Liver (tissue), 9 donors: ENCODE data around the gene COL23A1. TPM values are rescaled to one million over a fixed set of nuclear protein-coding genes. Genes with fewer than 3 reads are reported as not detected.

Source experiments
- DNase-seq: peaks from one replicate; pipeline ENCODE4 v3.0.0-alpha.2; 2017; ENCODE audit warnings: low spot score
- H3K27ac ChIP-seq, 2 donors: one replicate each; pipeline ENCODE4 v1.7.0; 2013; ENCODE audit warnings: inconsistent platforms in 2 of 2, low read length in 2 of 2, control low read depth in 1 of 2, low read depth in 1 of 2, mild to moderate bottlenecking in 1 of 2
- H3K27me3 ChIP-seq, 4 donors: one replicate each; pipeline versions ENCODE4 v1.6.1 to v1.7.0; 2013; ENCODE audit warnings: low read length in 3 of 4, inconsistent platforms in 1 of 4, mild to moderate bottlenecking in 1 of 4, moderate library complexity in 1 of 4; ENCODE audit not compliant: control insufficient read depth in 4 of 4, insufficient read depth in 4 of 4
- H3K36me3 ChIP-seq, 4 donors: one replicate each; pipeline versions ENCODE4 v1.6.1 to v1.7.0; 2013; ENCODE audit warnings: low read length in 3 of 4, mild to moderate bottlenecking in 3 of 4, low read depth in 1 of 4, moderate library complexity in 1 of 4; ENCODE audit not compliant: control insufficient read depth in 4 of 4, insufficient read depth in 3 of 4
- H3K4me1 ChIP-seq, 4 donors: one replicate each; pipeline versions ENCODE4 v1.6.1 to v1.7.0; 2013; ENCODE audit warnings: low read length in 3 of 4, mild to moderate bottlenecking in 3 of 4, moderate library complexity in 1 of 4; ENCODE audit not compliant: control insufficient read depth in 4 of 4, insufficient read depth in 4 of 4
- H3K4me3 ChIP-seq, 3 donors: one replicate each; pipeline versions ENCODE4 v1.6.1 to v1.7.0; 2013; ENCODE audit warnings: low read length in 3 of 3, control low read depth in 1 of 3, low read depth in 1 of 3, mild to moderate bottlenecking in 1 of 3
- H3K9ac ChIP-seq, 2 donors: one replicate each; pipeline ENCODE4 v1.7.0; 2013; ENCODE audit warnings: low read length in 2 of 2, mild to moderate bottlenecking in 2 of 2, moderate library complexity in 2 of 2, control low read depth in 1 of 2, low read depth in 1 of 2
- H3K9me3 ChIP-seq, 4 donors: one replicate each; pipeline versions ENCODE4 v1.6.1 to v1.7.0; 2013; ENCODE audit warnings: low read length in 3 of 4; ENCODE audit not compliant: control insufficient read depth in 4 of 4
- GABPA ChIP-seq, 2 donors: IDR thresholded peaks in 1 of 2; conservative IDR thresholded peaks in 1 of 2; 2 replicates each; pipeline ENCODE4 v1.6.1; 2016; ENCODE audit warnings: antibody characterized with exemption in 2 of 2, mild to moderate bottlenecking in 1 of 2, moderate library complexity in 1 of 2
- HNF4G ChIP-seq: IDR thresholded peaks from 2 replicates; pipeline ENCODE4 v1.6.1; 2016; ENCODE audit warnings: antibody characterized with exemption
- MAX ChIP-seq: IDR thresholded peaks from 2 replicates; pipeline ENCODE4 v1.6.1; 2016; ENCODE audit warnings: antibody characterized with exemption
- NR2F2 ChIP-seq: IDR thresholded peaks from 2 replicates; pipeline ENCODE4 v1.6.1; 2016; ENCODE audit warnings: antibody characterized with exemption
- RAD21 ChIP-seq, 2 donors: IDR thresholded peaks; 2 replicates each; pipeline ENCODE4 v1.6.1; 2016; ENCODE audit warnings: antibody characterized with exemption in 2 of 2, mild to moderate bottlenecking in 2 of 2
- REST ChIP-seq: IDR thresholded peaks from 2 replicates; pipeline ENCODE4 v1.6.1; 2016; ENCODE audit warnings: antibody characterized with exemption, mild to moderate bottlenecking
- RXRA ChIP-seq, 2 donors: IDR thresholded peaks; 2 replicates each; pipeline ENCODE4 v1.6.1; 2017 to 2018; ENCODE audit warnings: antibody characterized with exemption in 2 of 2, mild to moderate bottlenecking in 1 of 2
- SP1 ChIP-seq: IDR thresholded peaks from 2 replicates; pipeline ENCODE4 v1.6.1; 2018; ENCODE audit warnings: antibody characterized with exemption, mild to moderate bottlenecking
- TAF1 ChIP-seq: conservative IDR thresholded peaks from 2 replicates; pipeline ENCODE4 v1.6.1; 2016; ENCODE audit warnings: antibody characterized with exemption, mild to moderate bottlenecking
- YY1 ChIP-seq: IDR thresholded peaks from 2 replicates; pipeline ENCODE4 v1.6.1; 2016; ENCODE audit warnings: antibody characterized with exemption, mild to moderate bottlenecking
- ZBTB33 ChIP-seq: IDR thresholded peaks from 2 replicates; pipeline ENCODE4 v1.6.1; 2016; ENCODE audit warnings: antibody characterized with exemption
- WGBS: extraction: QIAGEN DNeasy Blood & Tissue Kit; methylation state at CpG from one replicate; pipeline ENCODE4 v1.1.7; 2013; 5-methylcytosine and 5-hydroxymethylcytosine counted together
- polyA plus RNA-seq, 2 donors: library from polyadenylated mRNA; stranded (reverse) in 1 of 2; unstranded in 1 of 2; fragments of 200-250 nt in 1 of 2; fragments of >200 nt in 1 of 2; fragmentation: Nextera tagmentation in 1 of 2; extraction: Ambion mirVana in 1 of 2; gene quantifications; one replicate each; pipeline versions ENCODE4 v1.2.1 to v1.2.3, GENCODE V29; 2013 to 2015
- total RNA-seq, 2 donors: library from RNA; depleted of rRNA; stranded (reverse); fragments of >200 nt; gene quantifications; one replicate each; pipeline ENCODE4 v1.2.3, GENCODE V29; 2014
- donor health status: healthy.
- donor health status: healthy.
- donor health status: healthy.
- donor health status: healthy.
- donor health status: healthy.

The COL23A1 gene
- total and polyA plus RNA-seq, 4 donors: 0.08 to 1.4 (median 0.27) TPM

- H3K27me3 ChIP-seq: no peaks in the 10 kb centered on the region
- H3K4me3 ChIP-seq: no peak overlapping the region
- H3K36me3 ChIP-seq: no peaks in the 10 kb centered on the region
- DNase-seq: peak; percentile 30
- TF ChIP-seq RXRA (IDR thresholded peaks at IDR 0.05): no peak
- no peak overlapping the region for H3K9ac ChIP-seq
- no peaks in the 10 kb centered on the region for H3K9me3 ChIP-seq
- no peak overlapping the region for H3K27ac ChIP-seq
- WGBS: 81% methylated on average over 6 of the region's 6 CpGs
- no peaks in the 10 kb centered on the region for H3K4me1 ChIP-seq
These were observed 173.3 kb downstream of the COL23A1 start for GRCh38 chr5:178416919-178417318.

GRCh38 chr5:178416206-178416882 lies 173.8 kb downstream of the COL23A1 start:
- no peaks in the 10 kb centered on the region for H3K4me1 ChIP-seq
- H3K4me3 ChIP-seq: no peak overlapping the region
- DNase-seq: no peak
- H3K27me3 ChIP-seq: no peaks in the 10 kb centered on the region
- TF ChIP-seq GABPA (IDR thresholded peaks at IDR 0.05 in 1 of 2, conservative IDR thresholded peaks at IDR 0.05 in 1 of 2) (no peak), MAX (no peak), SP1 (no peak), RAD21 (IDR thresholded peaks at IDR 0.05) (no peak), NR2F2 (no peak), YY1 (no peak), ZBTB33 (no peak)
- H3K27ac ChIP-seq: no peak overlapping the region
- no peak overlapping the region for H3K9ac ChIP-seq
- H3K9me3 ChIP-seq: no peaks in the 10 kb centered on the region
- no peaks in the 10 kb centered on the region for H3K36me3 ChIP-seq
- 95% methylated on average over 12 of the region's 12 CpGs for WGBS

GRCh38 chr5:178415353-178415752 lies 174.8 kb downstream of the COL23A1 start:
- DNase-seq: peak; percentile 20
- H3K4me1 ChIP-seq: no peaks in the 10 kb centered on the region
- WGBS: 77% methylated on average over 17 of the region's 17 CpGs
- H3K4me3 ChIP-seq: no peak overlapping the region
- TF ChIP-seq REST (no peak), TAF1 (no peak), HNF4G (no peak), ZBTB33 (no peak)
- H3K36me3 ChIP-seq: no peaks in the 10 kb centered on the region
- H3K27ac ChIP-seq: no peak overlapping the region
- no peaks in the 10 kb centered on the region for H3K27me3 ChIP-seq
- H3K9ac ChIP-seq: no peak overlapping the region
- H3K9me3 ChIP-seq: no peaks in the 10 kb centered on the region
